Heart left ventricle (tissue), 16 donors: ENCODE measurements around the gene DAAM1. TPM values are rescaled to one million over a fixed set of nuclear protein-coding genes. Genes with fewer than 3 reads are reported as not detected.
A peak's percentile ranks its signal among the peaks of the same experiment; 100 is the strongest.

Source experiments
- ATAC-seq, 4 donors: fragments of 200-7000 bp; cut with Tn5 transposase; one replicate each; pipeline ENCODE4 v1.9.1; 2020 to 2022; ENCODE audit warnings: moderate library complexity in 4 of 4, mild to moderate bottlenecking in 3 of 4, moderate number of reproducible peaks in 1 of 4
- DNase-seq, 5 donors: peaks; one replicate each; pipeline ENCODE4 v3.0.0-alpha.2; 2020
- H3K27ac ChIP-seq, 12 donors: fragments of 200-600 bp; sonication (generic) in 4 of 12; one replicate each; pipeline versions ENCODE4 v1.5.0 to v1.8.0; 2016 to 2022; ENCODE audit warnings: mild to moderate bottlenecking in 2 of 12
- H3K27me3 ChIP-seq, 9 donors: fragments of 200-600 bp; sonication (generic) in 2 of 9; one replicate each; pipeline versions ENCODE4 v1.5.1 to v1.8.0; 2016 to 2022; ENCODE audit warnings: mild to moderate bottlenecking in 3 of 9
- H3K36me3 ChIP-seq, 9 donors: fragments of 200-600 bp; sonication (generic) in 2 of 9; one replicate each; pipeline versions ENCODE4 v1.5.0 to v1.8.0; 2018 to 2022; ENCODE audit warnings: mild to moderate bottlenecking in 2 of 9
- H3K4me1 ChIP-seq, 12 donors: fragments of 200-600 bp; sonication (generic) in 4 of 12; one replicate each; pipeline versions ENCODE4 v1.5.0 to v1.8.0; 2016 to 2022; ENCODE audit warnings: mild to moderate bottlenecking in 3 of 12
- H3K4me3 ChIP-seq, 12 donors: fragments of 200-600 bp; sonication (generic) in 4 of 12; one replicate each; pipeline versions ENCODE4 v1.5.0 to v1.8.0; 2017 to 2022; ENCODE audit warnings: mild to moderate bottlenecking in 9 of 12, moderate library complexity in 4 of 12
- H3K9me3 ChIP-seq, 12 donors: fragments of 200-600 bp; sonication (generic) in 4 of 12; one replicate each; pipeline versions ENCODE4 v1.5.0 to v1.8.0; 2016 to 2022; ENCODE audit warnings: mild to moderate bottlenecking in 1 of 12
- POLR2A ChIP-seq, 2 donors: fragments of 450-650 bp; IDR thresholded peaks; one replicate each; pipeline ENCODE4 v1.6.1; 2017; ENCODE audit warnings: antibody characterized with exemption in 2 of 2, mild to moderate bottlenecking in 2 of 2, moderate library complexity in 2 of 2
- WGBS, 4 donors: extraction: QIAGEN DNeasy Blood & Tissue Kit in 2 of 4; methylation state at CpG; one replicate each; pipeline versions ENCODE4 v1.1.5 to v1.1.7; 2013 to 2018; 5-methylcytosine and 5-hydroxymethylcytosine counted together
- intact Hi-C, 10 donors: fragments of 100-400 bp; cut with DNase I; formaldehyde crosslinking; loops; one replicate each; pipeline versions ENCODE4 v1.11.1 to v1.14.2; 2022
- polyA plus RNA-seq, 2 donors: library from polyadenylated mRNA; stranded (reverse); fragments of 200-250 nt; gene quantifications; one replicate each; pipeline ENCODE4 v1.2.3, GENCODE V29; 2013
- total RNA-seq, 9 donors: library from RNA; depleted of rRNA in 2 of 9; stranded (reverse); fragments of >200 nt in 2 of 9; fragmentation: NEBNext Ultra II Directional in 3 of 9; extraction: Animal tissue kit (Norgen Biotek cat#: 25700) in 3 of 9; gene quantifications; one replicate each; pipeline versions ENCODE4 v1.1.0 to v1.2.4, GENCODE V29; 2016 to 2023
- TF ChIP-seq, protein P1 (sequence below), 12 donors: fragments of 200-600 bp; sonication (generic) in 4 of 12; IDR thresholded peaks; one replicate each; pipeline versions ENCODE4 v1.5.0 to v1.8.0; 2018 to 2022; ENCODE audit warnings: antibody characterized with exemption in 12 of 12, mild to moderate bottlenecking in 5 of 12
- donor health status: ischemic (EF 13 %, LVEDD 7.1; RV severe dilation, severe dysfunction).
- donor health status: healthy with polysubstance abuse.
- donor health status: DM: no; HTN: yes; CAD: no.
- donor health status: DM: no; HTN: no; CAD: no.
- donor health status: ischemic (EF 25% LVEDD 6.9; RV normal size, moderate dysfunction).
- donor health status: ischemic (EF 25% LVEDD 5.7; RV mildly dilated, moderate dysfunction).
- donor health status: healthy.
- donor health status: DM: yes; HTN: yes; CAD: no.
- donor health status: ischemic (EF 35%, LVEDD 5.7; RV mildly dilated, moderate dysfunction).
- donor health status: nonischemic (EF 11% LVEDD 7.7; RV severe dilation, severe dysfunction).
- donor health status: DM: yes; HTN: yes; CAD: no.
- donor health status: PGD.
- donor health status: ischemic (EF 29% LVEDD 5.4; RV normal size, mild dysfunction).
- donor health status: nonischemic (EF 23%, LVEDD 6.1; RV moderate dilation, normal function).

DAAM1 gene
- total and polyA plus RNA-seq, 11 donors, result 18.2 to 92.6 (median 67.2) TPM

DNA sequence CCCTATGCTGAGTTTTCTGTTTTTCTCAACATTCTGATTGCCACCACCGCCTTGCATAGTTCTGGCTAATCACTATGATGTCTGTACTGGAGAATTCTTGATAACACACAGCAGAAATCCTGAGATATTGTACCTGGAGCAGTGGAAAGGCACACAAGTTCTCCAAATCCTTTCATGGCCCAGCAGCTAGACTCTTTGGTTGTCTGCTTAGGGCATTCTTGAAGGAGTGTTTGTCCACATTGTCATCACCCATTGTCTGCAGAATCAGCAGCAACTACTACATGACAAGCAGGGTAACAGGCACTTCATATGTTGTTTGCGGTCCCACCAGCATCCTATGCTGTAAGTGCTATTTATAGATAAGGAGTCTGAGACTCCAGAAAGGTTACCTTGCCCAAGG is 128.9 kb downstream of the DAAM1 start:
- Histone ChIP-seq H3K9me3 (no peaks in the 10 kb centered on the region), H3K27me3 (no peaks in the 10 kb centered on the region), H3K4me1 (peaks cover 6 to 86% (median 74%) of the 10 kb centered on the region in 12 donors), H3K4me3 (no peak overlapping the region), H3K36me3 (peaks cover 0 to 3% (median 0%) of the 10 kb centered on the region in 9 donors), H3K27ac (peak overlapping the region in 11 of 12 donors; percentile 29 to 90 (median 76))
- peak in 2 of 4 donors; percentile 12 to 47 for ATAC-seq
- TF ChIP-seq, protein P1, sequence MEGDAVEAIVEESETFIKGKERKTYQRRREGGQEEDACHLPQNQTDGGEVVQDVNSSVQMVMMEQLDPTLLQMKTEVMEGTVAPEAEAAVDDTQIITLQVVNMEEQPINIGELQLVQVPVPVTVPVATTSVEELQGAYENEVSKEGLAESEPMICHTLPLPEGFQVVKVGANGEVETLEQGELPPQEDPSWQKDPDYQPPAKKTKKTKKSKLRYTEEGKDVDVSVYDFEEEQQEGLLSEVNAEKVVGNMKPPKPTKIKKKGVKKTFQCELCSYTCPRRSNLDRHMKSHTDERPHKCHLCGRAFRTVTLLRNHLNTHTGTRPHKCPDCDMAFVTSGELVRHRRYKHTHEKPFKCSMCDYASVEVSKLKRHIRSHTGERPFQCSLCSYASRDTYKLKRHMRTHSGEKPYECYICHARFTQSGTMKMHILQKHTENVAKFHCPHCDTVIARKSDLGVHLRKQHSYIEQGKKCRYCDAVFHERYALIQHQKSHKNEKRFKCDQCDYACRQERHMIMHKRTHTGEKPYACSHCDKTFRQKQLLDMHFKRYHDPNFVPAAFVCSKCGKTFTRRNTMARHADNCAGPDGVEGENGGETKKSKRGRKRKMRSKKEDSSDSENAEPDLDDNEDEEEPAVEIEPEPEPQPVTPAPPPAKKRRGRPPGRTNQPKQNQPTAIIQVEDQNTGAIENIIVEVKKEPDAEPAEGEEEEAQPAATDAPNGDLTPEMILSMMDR (IDR thresholded peaks at IDR 0.05), result no peak
- TF ChIP-seq POLR2A (IDR thresholded peaks at IDR 0.05), result no peak
- 51 to 66% (median 59%) methylated on average over 2 of the region's 2 CpGs for WGBS, 4 donors
- intact Hi-C loops, result loop anchor here in 4 of 10 donors (5.0 to 10.0 kb wide), 3 partner anchors 55 to 183 kb away; no protein-coding TSS in a partner anchor
- DNase-seq, result no peak

DNA sequence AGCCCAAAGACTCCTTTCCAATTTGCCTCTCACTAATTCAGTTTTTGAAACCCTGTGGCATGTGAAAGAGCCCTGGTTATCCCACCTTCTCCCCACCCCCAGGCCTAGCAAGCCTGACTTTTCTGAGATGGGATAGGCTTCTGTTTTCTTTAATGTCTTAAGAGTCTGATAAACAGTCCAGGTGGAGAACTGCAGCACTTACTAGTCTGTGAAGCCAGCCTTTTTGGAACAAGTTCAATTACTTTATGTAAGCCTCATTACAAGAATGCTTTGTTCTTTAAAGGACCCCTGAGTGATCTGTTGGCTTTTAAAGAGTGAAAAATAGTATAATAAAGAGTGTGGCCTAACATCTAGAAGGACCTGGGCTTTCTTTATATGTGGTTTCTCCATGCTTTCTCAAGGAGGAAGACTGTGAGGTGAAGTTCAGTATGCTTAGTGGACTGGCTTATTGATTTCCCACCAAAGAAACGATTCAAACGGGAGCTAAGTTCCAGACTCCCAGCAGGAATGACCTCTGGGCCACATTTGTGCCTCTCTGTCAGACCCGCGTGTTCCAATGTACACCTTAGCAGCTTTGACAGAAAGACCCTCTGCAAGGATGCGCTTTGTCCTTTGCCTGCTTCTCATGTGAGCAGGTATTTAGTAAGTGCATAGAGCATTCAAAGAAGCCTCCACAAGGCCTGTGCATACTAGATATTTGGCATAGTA is 129.5 kb downstream of the DAAM1 start:
- ATAC-seq (no peak), DNase-seq (no peak)
- TF ChIP-seq POLR2A (IDR thresholded peaks at IDR 0.05), result no peak
- intact Hi-C loops, result loop anchor here in 4 of 10 donors (5.0 to 10.0 kb wide), 3 partner anchors 54 to 183 kb away; no protein-coding TSS in a partner anchor
- Histone ChIP-seq H3K27ac (peak overlapping the region in 11 of 12 donors; percentile 29 to 90 (median 76)), H3K4me1 (peaks cover 6 to 86% (median 70%) of the 10 kb centered on the region in 12 donors), H3K9me3 (no peaks in the 10 kb centered on the region), H3K27me3 (no peaks in the 10 kb centered on the region), H3K36me3 (peaks cover 0 to 7% (median 1%) of the 10 kb centered on the region in 9 donors), H3K4me3 (no peak overlapping the region)
- 80 to 89% (median 83%) methylated on average over 4 to 5 of the region's 5 CpGs for WGBS, 4 donors

DNA sequence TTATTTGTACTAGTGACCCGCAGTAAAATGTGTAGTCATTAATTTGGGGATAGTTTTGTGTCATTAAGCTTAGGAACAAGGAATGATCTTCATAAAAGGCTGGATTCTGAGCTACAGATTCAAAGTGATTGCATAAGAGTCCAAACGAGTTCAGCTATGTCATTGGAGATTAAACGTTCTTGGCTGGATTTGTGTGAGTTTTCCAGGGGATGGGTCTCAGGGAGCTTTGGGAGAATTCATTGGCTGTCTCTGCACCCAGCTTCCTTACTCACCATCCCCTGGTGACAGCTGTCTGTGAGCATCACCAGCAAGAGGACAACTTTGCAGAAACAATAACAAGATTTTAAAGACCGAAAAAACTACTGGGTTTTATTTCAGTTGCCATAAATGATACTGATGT is 130.4 kb downstream of the DAAM1 start:
- DNase-seq (peak in 1 of 5 donors; percentile 32), ATAC-seq (peak; percentile 36 to 66 (median 56))
- TF ChIP-seq POLR2A (IDR thresholded peaks at IDR 0.05), result no peak
- TF ChIP-seq, protein P1 (IDR thresholded peaks at IDR 0.05), result no peak
- WGBS, 4 donors, result 45 to 56% (median 51%) methylated on average over 4 of the region's 4 CpGs
- H3K27me3 ChIP-seq, result no peaks in the 10 kb centered on the region
- peak overlapping the region in 11 of 12 donors; percentile 31 to 90 (median 77) for H3K27ac ChIP-seq
- intact Hi-C loops, result loop anchor here in 4 of 10 donors (5.0 to 10.0 kb wide), 3 partner anchors 53 to 184 kb away; no protein-coding TSS in a partner anchor
- peaks cover 0 to 16% (median 7%) of the 10 kb centered on the region in 9 donors for H3K36me3 ChIP-seq
- no peak overlapping the region for H3K4me3 ChIP-seq
- peaks cover 6 to 76% (median 62%) of the 10 kb centered on the region in 12 donors for H3K4me1 ChIP-seq
- H3K9me3 ChIP-seq, result no peaks in the 10 kb centered on the region

DNA sequence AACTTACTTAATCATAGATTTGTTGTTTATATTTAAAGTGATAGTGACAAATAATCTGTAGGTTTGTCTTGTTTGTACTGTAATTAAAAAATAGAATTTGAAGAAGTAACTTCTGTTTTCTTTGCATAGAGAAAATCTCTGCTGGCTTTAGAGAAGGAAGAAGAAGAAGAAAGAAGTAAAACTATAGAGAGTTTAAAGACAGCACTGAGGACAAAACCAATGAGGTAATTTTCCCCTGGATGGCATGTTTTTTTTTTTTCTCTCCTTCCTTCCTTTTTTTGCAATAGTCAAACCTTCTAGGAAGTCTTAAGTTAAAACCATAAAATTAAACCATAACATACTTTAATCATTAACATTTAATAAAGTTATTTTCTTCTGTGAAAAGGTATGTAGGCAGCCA is 131.9 kb downstream of the DAAM1 start:
- TF ChIP-seq POLR2A (IDR thresholded peaks at IDR 0.05), result no peak
- TF ChIP-seq, protein P1 (IDR thresholded peaks at IDR 0.05), result no peak
- Histone ChIP-seq H3K27ac (peak overlapping the region; percentile 68 to 90 (median 79)), H3K4me1 (peaks cover 6 to 73% (median 60%) of the 10 kb centered on the region in 12 donors), H3K27me3 (no peaks in the 10 kb centered on the region), H3K9me3 (no peaks in the 10 kb centered on the region), H3K36me3 (peaks cover 0 to 27% (median 18%) of the 10 kb centered on the region in 9 donors), H3K4me3 (peak overlapping the region in 1 of 12 donors; percentile 12)
- ATAC-seq (no peak), DNase-seq (no peak)
- intact Hi-C loops, result loop anchor here in 2 of 10 donors (5.0 to 10.0 kb wide), 2 partner anchors 104 to 133 kb away; partner anchors contain the start of gene DAAM1 (in 1 of the 2)
